ENCODE measurements around the gene DCHS2.

DCHS2 gene

GRCh38 chr4:154329939-154330338 is 161.7 kb downstream of the DCHS2 start:
- H3K27ac ChIP-seq (ENCODE audit: poor library complexity, severe bottlenecking): no peak overlapping the region
- DNase-seq (ENCODE audit: low spot score): no peak
- no peaks in the 10 kb centered on the region for H3K27me3 ChIP-seq (ENCODE audit: insufficient read depth, poor library complexity, severe bottlenecking)
- 0 out of 3 replicates have a peak, but pooled peaks have one; percentile 49 for ATAC-seq (ENCODE audit: low read depth)
- no peak overlapping the region for H3K4me3 ChIP-seq (ENCODE audit: severe bottlenecking)
- no peak for TF ChIP-seq CTCF (IDR thresholded peaks at IDR 0.05; ENCODE audit: poor library complexity, severe bottlenecking)
- no peaks in the 10 kb centered on the region for H3K4me1 ChIP-seq (ENCODE audit: insufficient read depth, poor library complexity, severe bottlenecking)
- H3K36me3 ChIP-seq (ENCODE audit: low read depth): no peaks in the 10 kb centered on the region
- H3K9me3 ChIP-seq (ENCODE audit: severe bottlenecking): no peaks in the 10 kb centered on the region

GRCh38 chr4:154329268-154329868 is 162.2 kb downstream of the DCHS2 start:
- no peak overlapping the region for H3K27ac ChIP-seq (ENCODE audit: poor library complexity, severe bottlenecking)
- H3K36me3 ChIP-seq (ENCODE audit: low read depth): no peaks in the 10 kb centered on the region
- DNase-seq (ENCODE audit: low spot score): no peak
- H3K4me1 ChIP-seq (ENCODE audit: insufficient read depth, poor library complexity, severe bottlenecking): no peaks in the 10 kb centered on the region
- no peak overlapping the region for H3K4me3 ChIP-seq (ENCODE audit: severe bottlenecking)
- no peak for ATAC-seq (ENCODE audit: low read depth)
- H3K27me3 ChIP-seq (ENCODE audit: insufficient read depth, poor library complexity, severe bottlenecking): no peaks in the 10 kb centered on the region
- H3K9me3 ChIP-seq (ENCODE audit: severe bottlenecking): no peaks in the 10 kb centered on the region
- TF ChIP-seq CTCF (IDR thresholded peaks at IDR 0.05; ENCODE audit: poor library complexity, severe bottlenecking): peak; percentile 44

- ATAC-seq (ENCODE audit: low read depth) (no peak), DNase-seq (ENCODE audit: low spot score) (no peak)
- Histone ChIP-seq H3K4me1 (ENCODE audit: insufficient read depth, poor library complexity, severe bottlenecking) (no peaks in the 10 kb centered on the region), H3K9me3 (ENCODE audit: severe bottlenecking) (no peaks in the 10 kb centered on the region), H3K4me3 (ENCODE audit: severe bottlenecking) (no peak overlapping the region), H3K27me3 (ENCODE audit: insufficient read depth, poor library complexity, severe bottlenecking) (no peaks in the 10 kb centered on the region), H3K36me3 (ENCODE audit: low read depth) (no peaks in the 10 kb centered on the region), H3K27ac (ENCODE audit: poor library complexity, severe bottlenecking) (no peak overlapping the region)
- TF ChIP-seq CTCF (IDR thresholded peaks at IDR 0.05; ENCODE audit: poor library complexity, severe bottlenecking): no peak
Measured at GRCh38 chr4:154328030-154328429, 163.6 kb downstream of the DCHS2 start.

GRCh38 chr4:154320521-154320920 is 171.1 kb downstream of the DCHS2 start:
- Histone ChIP-seq H3K36me3 (ENCODE audit: low read depth) (no peaks in the 10 kb centered on the region), H3K27ac (ENCODE audit: poor library complexity, severe bottlenecking) (no peak overlapping the region), H3K27me3 (ENCODE audit: insufficient read depth, poor library complexity, severe bottlenecking) (peaks cover 5% of the 10 kb centered on the region), H3K9me3 (ENCODE audit: severe bottlenecking) (no peaks in the 10 kb centered on the region), H3K4me1 (ENCODE audit: insufficient read depth, poor library complexity, severe bottlenecking) (no peaks in the 10 kb centered on the region), H3K4me3 (ENCODE audit: severe bottlenecking) (no peak overlapping the region)
- no peak for ATAC-seq (ENCODE audit: low read depth)
- TF ChIP-seq CTCF (IDR thresholded peaks at IDR 0.05; ENCODE audit: poor library complexity, severe bottlenecking): no peak
- DNase-seq (ENCODE audit: low spot score): no peak

GRCh38 chr4:154319736-154320135 is 171.9 kb downstream of the DCHS2 start:
- no peak for TF ChIP-seq CTCF (IDR thresholded peaks at IDR 0.05; ENCODE audit: poor library complexity, severe bottlenecking)
- Histone ChIP-seq H3K36me3 (ENCODE audit: low read depth) (no peaks in the 10 kb centered on the region), H3K4me3 (ENCODE audit: severe bottlenecking) (no peak overlapping the region), H3K4me1 (ENCODE audit: insufficient read depth, poor library complexity, severe bottlenecking) (no peaks in the 10 kb centered on the region), H3K27ac (ENCODE audit: poor library complexity, severe bottlenecking) (no peak overlapping the region), H3K27me3 (ENCODE audit: insufficient read depth, poor library complexity, severe bottlenecking) (peaks cover 5% of the 10 kb centered on the region), H3K9me3 (ENCODE audit: severe bottlenecking) (no peaks in the 10 kb centered on the region)
- ATAC-seq (ENCODE audit: low read depth) (no peak), DNase-seq (ENCODE audit: low spot score) (no peak)

Measured in RWPE2 (cell line).